Natural killer cell (primary cell): Measurements from ENCODE around the gene SPRING1. TPM values are rescaled to one million over a fixed set of nuclear protein-coding genes. Genes with fewer than 3 reads are reported as not detected.

Experiments
- ATAC-seq, 3 donors: fragments of 150-1000 bp in 2 of 3; fragments of 200-7000 bp in 1 of 3; cut with Tn5 transposase; 1 replicate in 1 of 3; 2 replicates in 2 of 3; pipeline ENCODE4 v1.10.0; 2021; ENCODE audit warnings: mild to moderate bottlenecking in 2 of 3, moderate library complexity in 2 of 3
- DNase-seq, 2 donors: peaks; one replicate each; pipeline versions ENCODE4 v3.0.0 to v3.0.0-alpha.2; 2013 to 2021; ENCODE audit warnings: mixed read lengths in 1 of 2
- H3K27ac ChIP-seq: one replicate; pipeline ENCODE4 v1.5.1; 2013; ENCODE audit warnings: mild to moderate bottlenecking, low read length
- H3K27me3 ChIP-seq: one replicate; pipeline ENCODE4 v1.6.1; 2013; ENCODE audit warnings: low read length; ENCODE audit not compliant: control insufficient read depth, insufficient read depth
- H3K36me3 ChIP-seq: one replicate; pipeline ENCODE4 v1.6.1; 2013; ENCODE audit warnings: low read length; ENCODE audit not compliant: control insufficient read depth, insufficient read depth
- H3K4me1 ChIP-seq: one replicate; pipeline ENCODE4 v1.6.1; 2013; ENCODE audit warnings: low read length; ENCODE audit not compliant: control insufficient read depth, insufficient read depth
- H3K4me3 ChIP-seq: one replicate; pipeline ENCODE4 v1.5.1; 2013; ENCODE audit warnings: low read length
- H3K9me3 ChIP-seq: one replicate; pipeline ENCODE4 v1.6.1; 2013; ENCODE audit warnings: low read length; ENCODE audit not compliant: control insufficient read depth, insufficient read depth
- H3K27ac Mint-ChIP-seq, 2 donors: one replicate each; pipeline ENCODE4 v1.8.0; 2022; ENCODE audit warnings: mild to moderate bottlenecking in 2 of 2, mixed read lengths in 2 of 2, moderate library complexity in 1 of 2
- H3K27me3 Mint-ChIP-seq, 2 donors: one replicate each; pipeline ENCODE4 v1.8.0; 2022; ENCODE audit warnings: low read depth in 2 of 2, mixed read lengths in 2 of 2
- H3K36me3 Mint-ChIP-seq: one replicate; pipeline ENCODE4 v1.8.0; 2022; ENCODE audit warnings: mixed read lengths
- H3K4me1 Mint-ChIP-seq, 2 donors: one replicate each; pipeline ENCODE4 v1.8.0; 2022; ENCODE audit warnings: mixed read lengths in 2 of 2
- H3K4me3 Mint-ChIP-seq: one replicate; pipeline ENCODE4 v1.8.0; 2022; ENCODE audit warnings: mild to moderate bottlenecking, moderate library complexity, mixed read lengths
- H3K9me3 Mint-ChIP-seq, 2 donors: one replicate each; pipeline ENCODE4 v1.8.0; 2022; ENCODE audit warnings: mixed read lengths in 2 of 2
- whole genome bisulfite sequencing: methylation state at CpG from one replicate; pipeline ENCODE4 v1.1.7; 2013; ENCODE audit warnings: missing lambda C conversion rate; ENCODE audit not compliant: insufficient coverage; 5-methylcytosine and 5-hydroxymethylcytosine counted together
- intact Hi-C: fragments of 100-400 bp; cut with micrococcal nuclease; formaldehyde crosslinking; loops from one replicate; pipeline ENCODE4 v1.14.2; 2022
- total RNA-seq, 4 donors: library from RNA; stranded (reverse); fragments of 120-200 nt in 1 of 4; gene quantifications; one replicate each; pipeline versions ENCODE4 v1.2.3 to v1.2.4, GENCODE V29; 2013 to 2022
- TF ChIP-seq, protein P1 (sequence below): fragments of 200-600 bp; IDR thresholded peaks from one replicate; pipeline ENCODE4 v1.8.0; 2022; ENCODE audit warnings: antibody characterized with exemption

SPRING1 gene
- total RNA-seq, 3 donors from 2014 or later (not counting 1 experiment from before 2014, with no cell fraction given), result 24.4 to 37.2 (median 30.4) TPM

DNA sequence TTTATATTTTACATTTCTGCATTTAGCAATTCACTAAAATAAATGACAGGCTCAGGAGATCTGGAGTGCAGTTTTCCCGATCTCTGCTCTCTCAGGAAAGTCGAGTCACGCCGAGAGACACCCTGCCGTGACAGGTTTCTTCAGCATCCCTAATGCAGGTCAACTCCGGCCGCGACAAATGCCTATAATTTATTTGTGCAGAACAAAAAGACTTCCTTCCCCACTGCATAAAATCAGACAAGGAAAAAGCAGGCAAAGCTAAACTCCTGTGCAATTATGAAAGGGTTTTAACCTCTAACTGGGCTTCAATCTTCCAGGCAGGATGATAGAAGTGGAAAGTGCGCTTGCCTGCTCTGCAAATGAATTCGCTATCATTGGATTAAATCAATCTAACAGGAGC lies 28.1 kb downstream of the SPRING1 start:
- peaks cover 7 to 18% of the 10 kb centered on the region in 2 donors for H3K27me3 Mint-ChIP-seq
- DNase-seq, result no peak
- H3K27ac Mint-ChIP-seq, result no peak overlapping the region
- H3K36me3 ChIP-seq, result peaks cover 3% of the 10 kb centered on the region
- no peak for ATAC-seq
- 53% methylated on average over 8 of the region's 10 CpGs for WGBS
- peaks cover 10 to 15% of the 10 kb centered on the region in 2 donors for H3K4me1 Mint-ChIP-seq
- no peak overlapping the region for H3K4me3 ChIP-seq
- intact Hi-C loops, result loop anchor here (1.0 to 10.0 kb wide), 2 partner anchors 711 to 875 kb away; no protein-coding TSS in a partner anchor
- H3K4me3 Mint-ChIP-seq, result no peak overlapping the region
- TF ChIP-seq, protein P1, sequence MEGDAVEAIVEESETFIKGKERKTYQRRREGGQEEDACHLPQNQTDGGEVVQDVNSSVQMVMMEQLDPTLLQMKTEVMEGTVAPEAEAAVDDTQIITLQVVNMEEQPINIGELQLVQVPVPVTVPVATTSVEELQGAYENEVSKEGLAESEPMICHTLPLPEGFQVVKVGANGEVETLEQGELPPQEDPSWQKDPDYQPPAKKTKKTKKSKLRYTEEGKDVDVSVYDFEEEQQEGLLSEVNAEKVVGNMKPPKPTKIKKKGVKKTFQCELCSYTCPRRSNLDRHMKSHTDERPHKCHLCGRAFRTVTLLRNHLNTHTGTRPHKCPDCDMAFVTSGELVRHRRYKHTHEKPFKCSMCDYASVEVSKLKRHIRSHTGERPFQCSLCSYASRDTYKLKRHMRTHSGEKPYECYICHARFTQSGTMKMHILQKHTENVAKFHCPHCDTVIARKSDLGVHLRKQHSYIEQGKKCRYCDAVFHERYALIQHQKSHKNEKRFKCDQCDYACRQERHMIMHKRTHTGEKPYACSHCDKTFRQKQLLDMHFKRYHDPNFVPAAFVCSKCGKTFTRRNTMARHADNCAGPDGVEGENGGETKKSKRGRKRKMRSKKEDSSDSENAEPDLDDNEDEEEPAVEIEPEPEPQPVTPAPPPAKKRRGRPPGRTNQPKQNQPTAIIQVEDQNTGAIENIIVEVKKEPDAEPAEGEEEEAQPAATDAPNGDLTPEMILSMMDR, result no peak
- peaks cover 12% of the 10 kb centered on the region for H3K4me1 ChIP-seq
- no peaks in the 10 kb centered on the region for H3K36me3 Mint-ChIP-seq
- no peaks in the 10 kb centered on the region for H3K27me3 ChIP-seq
- H3K9me3 Mint-ChIP-seq, result no peaks in the 10 kb centered on the region
- no peaks in the 10 kb centered on the region for H3K9me3 ChIP-seq
- H3K27ac ChIP-seq, result no peak overlapping the region

GRCh38 chr12:116708826-116709756 lies 28.8 kb downstream of the SPRING1 start:
- Mint-ChIP-seq H3K4me1 (peaks cover 10 to 15% of the 10 kb centered on the region in 2 donors), H3K27ac (no peak overlapping the region), H3K27me3 (peaks cover 7 to 18% of the 10 kb centered on the region in 2 donors), H3K9me3 (no peaks in the 10 kb centered on the region), H3K4me3 (no peak overlapping the region), H3K36me3 (no peaks in the 10 kb centered on the region)
- DNase-seq, result peak; percentile 24 to 75
- Histone ChIP-seq H3K4me1 (peaks cover 12% of the 10 kb centered on the region), H3K4me3 (no peak overlapping the region), H3K27me3 (no peaks in the 10 kb centered on the region), H3K9me3 (no peaks in the 10 kb centered on the region), H3K36me3 (peaks cover 3% of the 10 kb centered on the region), H3K27ac (no peak overlapping the region)
- intact Hi-C loops, result loop anchor here (1.0 to 10.0 kb wide), 2 partner anchors 711 to 876 kb away; no protein-coding TSS in a partner anchor
- TF ChIP-seq, protein P1, result peak; percentile 33
- WGBS, result 30% methylated on average over 26 of the region's 26 CpGs
- peak; percentile 40 to 81 (median 58) for ATAC-seq

GRCh38 chr12:116707751-116708150 lies 30.1 kb downstream of the SPRING1 start:
- TF ChIP-seq, protein P1, result no peak
- ATAC-seq, result no peak
- intact Hi-C loops, result loop anchor here (10.0 kb wide), 1 partner anchor 877 kb away; no protein-coding TSS in a partner anchor
- Histone ChIP-seq H3K27me3 (no peaks in the 10 kb centered on the region), H3K4me1 (peaks cover 12% of the 10 kb centered on the region), H3K4me3 (no peak overlapping the region), H3K27ac (no peak overlapping the region), H3K9me3 (no peaks in the 10 kb centered on the region), H3K36me3 (no peaks in the 10 kb centered on the region)
- H3K4me3 Mint-ChIP-seq, result no peak overlapping the region
- no peaks in the 10 kb centered on the region for H3K9me3 Mint-ChIP-seq
- no peak overlapping the region for H3K27ac Mint-ChIP-seq
- no peaks in the 10 kb centered on the region for H3K36me3 Mint-ChIP-seq
- DNase-seq, result no peak
- peaks cover 9 to 25% of the 10 kb centered on the region in 2 donors for H3K27me3 Mint-ChIP-seq
- peaks cover 16 to 20% of the 10 kb centered on the region in 2 donors for H3K4me1 Mint-ChIP-seq
- WGBS, result 41% methylated on average over 9 of the region's 9 CpGs
